HL-60/S4 treated with phorbol 12-myristate 13-acetate at 8.2 ng/mL for 4 days and 3 days (cell line): ENCODE results near the gene CNGA1.

Experiments used
- in situ Hi-C: fragments of 300-500 bp; cut with MboI; formaldehyde crosslinking; loops from 2 replicates; pipeline ENCODE4 v1.15.0; 2022; ENCODE audit warnings: low sequenced_read_pairs

The CNGA1 gene

GRCh38 chr4:48016141-48017107 is at the start of gene CNGA1, which contains the start of gene NIPAL1:
TSS of gene CNGA1 (minus strand) at chr4:48016681. CDS start at chr4:47952689, 63,992 bp downstream.
TSS of gene NIPAL1 (plus strand) at chr4:48016772. CDS start at chr4:48016840, 68 bp downstream.
- in situ Hi-C loops = no loop called here

- in situ Hi-C loops = no loop called here
Measured at GRCh38 chr4:48065587-48066052, 49.1 kb upstream of the CNGA1 start.

GRCh38 chr4:48064349-48064748 is 47.9 kb upstream of the CNGA1 start:
- in situ Hi-C loops = no loop called here

GRCh38 chr4:48058617-48059530 is 42.4 kb upstream of the CNGA1 start:
- in situ Hi-C loops = no loop called here

- in situ Hi-C loops = no loop called here
Measured at GRCh38 chr4:48051078-48051477, 34.6 kb upstream of the CNGA1 start.

- in situ Hi-C loops = no loop called here
Measured at GRCh38 chr4:48049483-48049882, 33.0 kb upstream of the CNGA1 start.

DNA sequence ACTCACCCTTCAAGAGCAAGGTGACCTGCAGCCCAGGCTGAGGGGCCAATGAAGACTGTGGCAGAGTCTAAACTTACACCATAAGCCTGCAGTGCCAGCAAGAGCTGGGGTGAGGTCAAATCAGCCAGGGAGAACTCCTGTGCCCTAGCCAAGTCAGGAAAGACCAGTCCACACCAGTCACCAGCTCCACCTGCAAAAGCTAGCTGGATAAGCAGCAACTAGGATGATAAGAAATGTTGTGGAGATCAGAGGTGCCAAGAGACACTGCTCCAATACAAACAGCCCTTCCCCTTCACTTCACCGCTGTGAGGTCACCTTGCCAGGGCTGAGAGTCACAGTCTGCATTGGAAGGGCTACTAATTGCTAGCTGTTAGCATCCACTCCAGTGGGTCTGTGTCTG is 31.4 kb upstream of the CNGA1 start:
- in situ Hi-C loops = no loop called here

- in situ Hi-C loops = no loop called here
Measured at GRCh38 chr4:48047421-48047844, 31.0 kb upstream of the CNGA1 start.

- in situ Hi-C loops = no loop called here
Measured at GRCh38 chr4:48046059-48046458, 29.6 kb upstream of the CNGA1 start.

DNA sequence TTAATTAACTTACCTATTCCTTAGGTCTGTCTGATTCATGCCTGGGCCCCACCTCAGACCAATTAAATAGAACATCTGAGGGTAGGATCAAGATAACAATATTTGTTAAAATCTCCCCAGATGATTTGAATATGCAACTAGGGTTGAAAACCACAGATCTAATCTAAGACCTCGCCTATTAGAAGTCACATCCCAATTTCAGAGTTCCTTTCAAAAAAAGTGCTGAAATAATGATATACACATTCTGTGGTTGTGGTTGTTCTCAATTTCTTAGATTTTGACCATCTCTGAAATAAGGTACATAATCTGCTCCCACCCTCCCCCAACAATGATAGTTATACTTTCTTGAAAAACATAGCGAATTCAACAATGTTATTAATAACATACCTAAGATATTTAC is 27.8 kb upstream of the CNGA1 start:
- in situ Hi-C loops = no loop called here

GRCh38 chr4:48043504-48043903 is 27.0 kb upstream of the CNGA1 start:
- in situ Hi-C loops = no loop called here

DNA sequence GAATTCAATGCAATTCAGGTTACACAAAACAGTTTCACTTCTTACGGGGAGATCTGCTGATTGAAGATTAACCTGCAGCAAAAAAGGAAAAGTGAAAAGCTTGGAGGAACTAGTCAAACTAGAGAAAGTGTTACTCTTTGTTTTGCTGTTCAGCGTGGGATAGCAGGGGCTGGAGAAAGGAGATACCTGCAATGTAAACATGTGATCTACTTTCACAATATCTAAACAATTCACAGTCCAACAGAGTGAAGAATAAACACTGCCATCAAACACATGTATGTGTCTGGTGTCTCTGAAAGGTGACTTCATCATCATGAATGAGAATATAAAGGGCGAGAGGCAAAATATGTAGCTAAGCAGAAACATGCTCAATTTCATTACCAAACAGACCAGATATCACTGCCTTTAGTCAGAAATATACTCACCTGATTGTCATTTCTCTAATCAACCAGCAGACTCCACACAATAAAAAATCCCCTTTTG is 26.5 kb upstream of the CNGA1 start:
- in situ Hi-C loops = no loop called here

GRCh38 chr4:48041535-48042137 is 25.2 kb upstream of the CNGA1 start:
- in situ Hi-C loops = no loop called here

DNA sequence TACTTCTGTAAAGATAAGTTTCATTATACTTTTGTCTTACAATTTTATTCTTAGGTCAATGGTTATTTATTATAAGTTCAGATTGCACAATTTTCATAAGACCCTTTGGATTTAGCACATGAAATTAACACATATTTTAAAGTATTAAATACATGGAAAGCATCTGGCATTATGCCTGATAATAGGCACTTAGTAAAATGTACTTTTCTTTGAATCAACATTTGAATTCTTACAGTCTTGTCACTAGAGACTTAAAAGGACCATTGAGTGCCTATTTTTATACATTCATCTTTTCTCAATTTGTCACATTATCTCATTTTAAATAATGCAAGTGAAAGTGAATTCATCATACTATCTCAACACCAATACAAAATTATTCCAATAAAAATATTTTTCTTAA is 23.1 kb upstream of the CNGA1 start:
- in situ Hi-C loops = no loop called here

- in situ Hi-C loops = no loop called here
Measured at GRCh38 chr4:48038666-48039065, 22.2 kb upstream of the CNGA1 start.

DNA sequence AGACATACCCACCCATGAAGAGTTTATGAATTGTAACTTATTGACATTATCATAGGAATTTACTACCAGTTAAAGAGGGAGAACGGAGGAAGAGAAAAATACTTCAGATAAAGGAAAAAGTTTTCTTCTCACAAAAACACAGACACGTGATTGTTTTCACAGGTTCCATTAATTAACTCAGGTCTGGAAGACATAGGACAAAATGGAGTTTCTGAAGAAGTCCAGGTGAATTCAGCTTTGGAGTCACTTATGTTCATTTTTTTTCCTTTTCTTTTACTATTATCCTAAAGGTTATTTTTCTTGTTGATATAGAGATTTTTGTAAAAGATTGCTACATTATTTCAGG is 20.6 kb upstream of the CNGA1 start:
- in situ Hi-C loops = no loop called here

GRCh38 chr4:48035952-48036351 is 19.5 kb upstream of the CNGA1 start:
- in situ Hi-C loops = no loop called here

GRCh38 chr4:48033825-48034413 is 17.4 kb upstream of the CNGA1 start:
- in situ Hi-C loops = no loop called here

DNA sequence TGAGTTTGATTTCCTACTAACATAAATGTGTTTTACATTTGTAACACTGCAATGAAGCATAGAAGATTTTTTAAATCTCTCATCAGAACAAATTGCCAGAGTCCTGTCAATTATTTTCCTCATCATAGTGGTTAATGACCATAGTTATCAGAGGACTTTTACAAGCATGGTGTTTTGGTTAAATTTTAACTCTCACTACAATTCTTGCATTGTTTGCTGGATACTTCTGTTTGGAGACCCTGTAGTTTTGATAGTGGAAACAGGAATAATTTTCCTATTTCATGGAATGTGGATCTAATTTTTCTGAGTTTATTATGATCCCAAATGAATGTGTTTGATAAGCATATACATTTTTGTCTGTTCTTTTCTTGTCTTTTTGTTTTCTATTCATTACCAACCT is 16.9 kb upstream of the CNGA1 start:
- in situ Hi-C loops = no loop called here

GRCh38 chr4:48032721-48033120 is 16.2 kb upstream of the CNGA1 start:
- in situ Hi-C loops = no loop called here
